ENCODE results near the gene ARIH1. TPM values are rescaled to one million over a fixed set of nuclear protein-coding genes. Genes with fewer than 3 reads are reported as not detected.
"Not testable (repeated sequence)": the region's sequence is repeated elsewhere in the genome, so short reads cannot be mapped to it uniquely, and the experiment has no call there.

Gene ARIH1
- polyA plus RNA-seq, 3 donors = 196 to 209 (median 197) TPM

- no peak for DNase-seq (ENCODE audit: low read depth in 3 of 3, low spot score in 2 of 3)
Observed at GRCh38 chr15:72592097-72592496, 118.0 kb downstream of the ARIH1 start.

- no peak for DNase-seq (ENCODE audit: low read depth in 3 of 3, low spot score in 2 of 3)
Observed at GRCh38 chr15:72592676-72593075, 118.5 kb downstream of the ARIH1 start.

DNA sequence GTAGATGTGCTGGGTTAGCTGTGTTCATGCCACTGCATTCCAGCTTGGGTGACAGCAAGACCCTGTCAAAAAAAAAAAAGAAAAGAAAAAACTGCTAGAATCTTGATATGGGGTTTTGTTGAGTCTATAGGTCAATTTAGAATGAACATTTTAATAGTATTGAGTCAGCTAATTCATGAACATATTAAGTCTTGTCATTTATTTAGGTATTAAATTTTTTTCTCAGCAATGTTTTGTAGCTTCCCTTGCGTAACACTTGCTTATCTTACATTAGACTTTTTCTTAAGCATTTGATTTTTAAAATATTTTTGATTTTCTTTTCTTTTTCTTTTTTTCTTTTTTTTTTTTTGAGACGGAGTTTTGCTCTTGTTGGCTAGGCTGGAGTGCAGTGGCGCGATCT is 119.7 kb downstream of the ARIH1 start:
- DNase-seq (ENCODE audit: low read depth in 3 of 3, low spot score in 2 of 3) = no peak

DNA sequence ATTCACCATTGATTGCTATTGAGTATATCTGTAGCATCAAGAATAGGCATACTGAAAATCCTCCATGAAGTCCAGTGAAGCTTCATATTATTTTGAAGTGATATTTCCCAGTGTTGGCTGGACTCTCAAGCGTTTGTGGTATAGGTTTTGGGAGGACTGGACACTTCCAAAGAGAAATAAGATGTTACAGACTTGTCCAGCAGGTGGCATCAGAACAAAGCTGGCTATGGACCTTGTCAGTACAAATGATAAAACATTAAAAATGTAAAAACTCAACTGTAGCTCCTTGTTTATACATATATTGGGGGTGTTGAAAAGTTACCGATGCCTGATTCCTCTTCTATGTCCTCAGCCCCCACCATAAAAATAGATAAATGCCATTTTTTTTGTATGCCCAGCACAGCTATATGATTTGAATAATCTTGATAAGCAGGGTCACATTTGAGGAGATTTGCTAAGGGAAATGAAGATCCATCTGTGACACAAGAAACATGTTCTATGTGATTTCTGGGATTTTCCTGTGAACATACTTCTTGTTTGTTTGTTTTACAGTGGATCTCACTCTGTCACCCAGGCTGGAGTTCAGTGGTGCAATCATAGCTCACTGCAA is 125.8 kb downstream of the ARIH1 start:
- DNase-seq (ENCODE audit: low read depth in 3 of 3, low spot score in 2 of 3) = peak; percentile 19 to 31 (median 29)

DNA sequence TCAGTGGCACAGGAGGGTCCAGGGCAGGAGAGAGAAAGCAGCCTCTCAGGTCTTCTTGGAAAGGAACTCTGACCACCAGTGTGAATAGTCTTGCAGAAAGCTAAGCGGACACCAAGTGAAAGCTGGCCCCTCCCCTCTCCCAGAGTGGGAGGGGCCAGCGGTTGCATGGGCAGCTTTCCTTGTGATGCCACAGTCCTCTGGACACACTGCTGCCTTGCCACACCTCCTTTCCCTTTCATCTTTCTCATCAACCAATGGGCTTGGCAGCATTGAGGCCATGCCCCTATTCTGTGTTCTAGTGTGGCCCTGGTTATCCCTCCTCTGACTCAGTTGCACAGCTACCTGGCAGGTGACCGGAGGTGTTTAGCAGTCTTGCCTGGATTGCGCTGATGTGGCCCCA is 130.7 kb downstream of the ARIH1 start:
- no peak for DNase-seq (ENCODE audit: low read depth in 3 of 3, low spot score in 2 of 3)

GRCh38 chr15:72608084-72608483 is 134.0 kb downstream of the ARIH1 start:
- not testable (repeated sequence) for DNase-seq (ENCODE audit: low read depth in 3 of 3, low spot score in 2 of 3)

DNA sequence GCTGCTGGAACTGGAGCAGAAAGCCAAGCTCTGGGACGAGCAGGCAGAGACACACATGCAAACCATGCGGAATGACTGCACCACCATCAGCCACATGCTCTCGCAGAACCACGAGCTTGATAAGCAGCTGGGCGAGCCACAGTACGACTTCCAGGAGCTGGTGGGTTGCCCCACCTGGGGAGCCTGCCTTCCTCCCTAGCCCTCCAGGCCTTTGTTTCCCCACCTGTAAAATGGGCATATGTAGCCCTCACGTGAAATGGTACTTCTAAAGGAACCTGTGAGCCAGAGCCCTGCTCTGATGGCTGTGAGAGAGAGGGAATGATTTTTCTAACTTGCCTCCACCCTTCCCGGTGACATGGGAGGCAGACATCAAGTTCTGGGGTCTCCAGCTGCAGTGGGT is 135.7 kb downstream of the ARIH1 start:
- no peak for DNase-seq (ENCODE audit: low read depth in 3 of 3, low spot score in 2 of 3)

GRCh38 chr15:72612324-72612723 is 138.2 kb downstream of the ARIH1 start:
- DNase-seq (ENCODE audit: low read depth in 3 of 3, low spot score in 2 of 3) = not testable (repeated sequence)

DNA sequence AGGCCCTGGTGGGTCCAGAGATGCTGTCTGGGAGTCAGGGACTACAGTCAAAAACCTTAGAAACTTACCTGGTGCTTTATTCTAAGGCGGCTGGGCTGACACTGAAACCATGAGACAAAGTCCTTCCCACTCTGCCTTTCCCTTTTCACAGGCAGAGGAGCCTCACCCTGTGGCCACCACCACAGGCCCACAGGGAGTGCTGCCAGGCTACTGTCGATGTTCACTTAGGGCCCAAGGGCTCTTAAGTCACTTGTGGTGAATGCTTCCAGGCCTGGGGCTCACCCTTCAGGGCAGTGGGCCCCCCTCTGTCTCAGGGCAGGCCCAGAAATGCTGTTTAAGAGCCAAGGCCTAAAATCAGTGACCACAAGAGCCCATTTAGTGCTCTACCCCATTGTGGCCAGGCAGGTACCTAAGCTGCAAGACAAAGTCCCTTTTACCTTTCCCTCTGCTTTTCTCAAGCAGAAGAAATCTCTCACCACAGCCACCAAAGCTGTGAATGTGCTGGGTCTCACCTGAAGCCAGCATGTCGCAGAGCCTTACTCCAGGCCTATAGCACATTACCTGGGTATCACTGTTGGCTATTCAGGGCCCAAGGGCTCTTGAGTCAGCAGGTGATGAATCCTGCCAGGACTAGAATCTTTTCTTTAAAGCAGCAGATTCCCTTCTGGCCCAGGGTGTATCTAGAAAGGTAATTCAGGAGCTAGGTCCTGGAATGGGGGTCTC is 140.8 kb downstream of the ARIH1 start:
- no peak for DNase-seq (ENCODE audit: low read depth in 3 of 3, low spot score in 2 of 3)

- not testable (repeated sequence) for DNase-seq (ENCODE audit: low read depth in 3 of 3, low spot score in 2 of 3)
Observed at GRCh38 chr15:72615533-72616233, 141.6 kb downstream of the ARIH1 start.

DNA sequence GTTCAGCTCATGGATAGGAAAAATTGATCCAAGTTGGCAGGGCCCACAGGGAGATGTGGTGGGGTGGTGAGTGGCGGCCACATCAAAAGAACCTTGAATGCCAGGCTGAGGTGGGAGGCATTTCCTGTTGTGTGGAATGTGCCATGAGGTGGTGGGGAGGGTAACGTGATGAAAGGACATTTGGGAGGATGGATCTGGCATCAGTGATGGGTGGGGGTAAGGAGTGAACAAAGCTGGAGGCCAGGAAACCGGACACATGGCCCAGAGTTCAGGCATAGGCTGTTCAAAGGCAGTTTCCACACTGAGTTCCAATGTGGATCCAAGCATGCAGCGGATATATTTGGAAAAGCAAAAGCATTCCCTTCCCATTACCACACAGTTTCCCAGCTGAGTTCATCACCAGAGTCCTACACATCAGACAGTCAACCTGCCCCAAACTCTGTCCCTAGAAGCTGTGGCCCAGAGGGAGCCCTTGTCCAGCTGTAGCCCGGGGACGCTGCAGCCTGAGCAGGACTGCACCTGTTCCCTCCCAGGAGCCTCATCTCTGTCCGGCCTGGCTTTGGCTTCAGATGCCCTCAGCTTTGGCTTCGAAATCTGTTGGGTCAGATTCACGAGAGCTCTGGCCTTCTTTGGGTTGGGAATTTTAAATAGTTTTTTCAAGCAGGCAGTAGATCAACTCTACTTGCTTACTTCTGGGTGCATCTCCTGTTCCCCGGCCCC is 142.5 kb downstream of the ARIH1 start:
- DNase-seq (ENCODE audit: low read depth in 3 of 3, low spot score in 2 of 3) = no peak

DNA sequence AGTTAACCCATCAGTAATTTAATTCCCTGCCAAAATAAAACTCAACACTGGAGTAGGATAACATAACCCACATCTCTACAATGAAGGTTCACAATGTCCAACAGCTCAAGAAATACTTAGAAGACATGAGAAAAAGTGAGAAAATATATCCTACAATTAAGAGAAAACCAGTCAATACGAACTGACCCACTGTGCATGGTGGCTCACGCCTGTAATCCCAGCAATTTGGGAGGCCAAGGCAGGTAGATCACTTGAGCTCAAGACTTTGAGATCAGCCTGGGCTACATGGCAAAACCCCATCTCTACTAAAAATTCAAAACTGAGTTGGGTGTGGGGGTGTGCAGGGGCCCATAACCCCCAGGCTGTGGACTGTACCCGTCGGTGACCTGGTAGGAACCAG is 149.7 kb downstream of the ARIH1 start:
- not testable (repeated sequence) for DNase-seq (ENCODE audit: low read depth in 3 of 3, low spot score in 2 of 3)

GRCh38 chr15:72626153-72626552 is 152.0 kb downstream of the ARIH1 start:
- DNase-seq (ENCODE audit: low read depth in 3 of 3, low spot score in 2 of 3) = not testable (repeated sequence)

DNA sequence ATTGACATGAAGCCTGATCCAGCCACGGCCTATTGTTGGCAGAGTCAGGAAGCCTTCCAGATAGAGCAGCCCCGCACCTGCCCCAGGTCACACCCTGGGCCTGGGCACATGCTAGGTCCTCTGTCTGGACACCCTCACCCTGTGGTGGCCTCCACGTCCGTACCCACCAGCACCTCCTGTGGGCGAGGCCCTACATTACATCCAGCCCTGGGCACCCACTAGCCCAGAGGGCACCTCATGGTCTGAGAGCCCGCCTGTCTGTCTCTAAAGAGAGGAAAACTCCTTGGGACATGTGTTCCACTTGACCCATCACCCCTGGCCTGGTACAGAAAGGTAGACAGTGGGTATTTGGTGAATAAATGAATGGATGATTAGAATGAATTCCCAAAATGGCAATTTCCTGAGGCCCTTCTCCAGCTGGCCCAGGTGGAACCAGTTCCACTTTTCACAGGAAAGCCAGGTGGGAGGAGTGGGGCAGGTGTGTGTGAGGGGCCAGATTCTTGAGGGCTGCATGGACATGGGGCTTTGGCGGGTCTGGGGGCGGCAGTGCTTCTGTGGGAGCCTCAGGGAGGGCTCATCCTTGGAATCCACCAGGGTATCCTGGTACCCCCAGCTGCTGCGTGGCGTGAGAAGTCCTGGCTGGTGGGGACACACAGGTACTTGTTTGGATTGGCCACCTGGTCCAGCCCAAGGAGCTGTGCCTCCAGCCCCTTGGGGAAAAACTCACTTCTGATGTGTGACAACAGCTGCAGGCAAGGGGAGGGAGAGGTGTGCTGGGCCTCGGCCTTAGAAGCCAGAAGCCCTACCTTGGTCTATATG is 154.3 kb downstream of the ARIH1 start:
- not testable (repeated sequence) for DNase-seq (ENCODE audit: low read depth in 3 of 3, low spot score in 2 of 3)

DNA sequence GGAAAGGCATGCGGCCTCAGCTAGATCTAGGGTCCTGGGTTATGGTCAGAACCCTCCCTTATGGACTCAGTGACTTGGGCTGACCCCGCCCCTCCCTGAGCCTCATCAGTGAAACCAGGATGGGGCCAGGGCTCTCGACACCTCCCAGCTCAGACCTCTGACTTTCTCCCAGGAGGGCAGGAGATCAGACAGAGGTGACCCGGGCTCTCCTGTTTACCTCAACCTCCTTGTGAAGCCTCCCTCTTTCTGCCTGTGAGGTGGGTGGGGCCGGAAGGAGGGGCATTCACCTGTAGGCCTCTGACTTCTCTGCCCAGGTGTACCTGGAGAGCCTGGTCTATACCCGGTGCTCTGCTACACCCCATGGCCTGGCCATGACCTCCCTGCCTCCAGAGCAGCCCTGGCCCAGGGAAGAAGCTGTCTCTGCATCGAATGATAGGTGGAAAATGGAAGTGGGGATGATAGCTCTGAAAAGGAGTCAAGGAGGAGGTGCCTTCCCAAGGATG is 155.0 kb downstream of the ARIH1 start:
- not testable (repeated sequence) for DNase-seq (ENCODE audit: low read depth in 3 of 3, low spot score in 2 of 3)

DNA sequence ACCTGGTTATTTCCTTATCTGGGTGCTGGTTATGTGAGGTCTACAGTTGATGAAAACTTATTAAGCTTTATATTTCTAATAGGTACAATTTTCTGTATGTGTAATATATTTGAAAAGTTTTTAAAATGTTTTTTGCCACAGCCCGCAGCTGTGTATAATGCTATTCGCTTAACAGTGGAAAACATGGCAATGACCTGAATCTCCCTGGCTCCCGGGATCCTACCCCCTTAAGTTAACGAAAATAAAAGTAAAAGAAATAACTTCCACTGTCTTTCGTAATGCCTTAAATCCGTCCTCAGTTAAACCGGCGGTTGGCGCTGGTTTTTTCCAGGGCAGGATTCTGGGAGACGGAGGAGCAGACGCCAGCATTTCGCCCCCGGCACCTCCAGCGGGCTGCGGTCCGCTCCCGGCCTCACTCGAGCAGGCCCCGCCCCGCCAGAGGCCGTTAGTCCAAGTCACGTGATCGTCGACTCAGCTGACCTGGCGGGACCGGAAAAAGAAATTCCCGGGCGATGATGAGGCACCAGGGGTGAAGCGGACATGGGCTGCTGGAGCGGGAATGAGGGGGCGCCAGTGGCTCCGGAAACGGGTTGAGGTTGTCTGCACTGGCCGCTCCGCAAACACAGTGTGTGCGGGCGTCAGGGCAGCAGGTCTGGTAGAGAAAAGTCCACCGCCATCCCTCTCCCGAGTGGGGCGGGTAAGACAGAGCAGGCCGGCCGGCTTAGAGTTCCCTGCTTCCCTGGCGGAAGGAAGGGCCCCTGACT is 162.6 kb downstream of the ARIH1 start:
- peak; percentile 10 to 50 (median 39) for DNase-seq (ENCODE audit: low read depth in 3 of 3, low spot score in 2 of 3)

DNA sequence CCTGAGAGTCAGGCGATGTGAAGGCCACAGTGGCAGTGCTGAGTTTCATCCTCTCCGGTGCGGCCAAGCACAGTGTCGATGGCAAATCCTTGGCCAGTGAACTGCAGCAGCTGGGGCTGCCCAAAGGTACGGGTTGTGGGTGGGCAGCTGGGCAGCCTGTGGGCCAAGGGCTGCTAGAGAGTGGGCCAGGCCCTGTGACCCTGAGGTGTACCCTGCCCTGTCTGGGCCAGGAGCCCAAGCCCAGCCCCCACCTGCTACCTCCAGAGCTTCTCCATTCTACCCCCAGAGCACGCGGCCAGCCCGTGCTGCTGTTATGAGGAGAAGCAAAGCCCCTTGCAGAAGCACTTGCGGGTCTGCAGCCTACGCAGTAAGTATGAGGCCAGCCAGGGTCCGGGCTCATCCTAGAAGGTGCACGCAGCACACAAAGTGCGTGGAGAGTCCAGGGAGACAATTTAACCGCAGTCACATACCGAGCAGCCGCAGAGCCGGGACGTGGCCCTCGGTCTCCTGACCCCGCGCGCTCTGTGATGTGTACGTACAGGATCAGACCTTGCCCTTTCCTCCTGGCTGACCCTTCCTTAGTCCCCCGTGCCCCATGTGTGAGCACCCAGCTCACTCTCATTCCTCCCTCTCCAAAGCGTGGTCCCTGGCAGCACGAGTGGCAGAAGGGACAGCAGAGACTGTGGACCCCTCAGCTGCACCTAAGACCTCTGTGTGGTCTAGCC is 165.8 kb downstream of the ARIH1 start:
- not testable (repeated sequence) for DNase-seq (ENCODE audit: low read depth in 3 of 3, low spot score in 2 of 3)

DNA sequence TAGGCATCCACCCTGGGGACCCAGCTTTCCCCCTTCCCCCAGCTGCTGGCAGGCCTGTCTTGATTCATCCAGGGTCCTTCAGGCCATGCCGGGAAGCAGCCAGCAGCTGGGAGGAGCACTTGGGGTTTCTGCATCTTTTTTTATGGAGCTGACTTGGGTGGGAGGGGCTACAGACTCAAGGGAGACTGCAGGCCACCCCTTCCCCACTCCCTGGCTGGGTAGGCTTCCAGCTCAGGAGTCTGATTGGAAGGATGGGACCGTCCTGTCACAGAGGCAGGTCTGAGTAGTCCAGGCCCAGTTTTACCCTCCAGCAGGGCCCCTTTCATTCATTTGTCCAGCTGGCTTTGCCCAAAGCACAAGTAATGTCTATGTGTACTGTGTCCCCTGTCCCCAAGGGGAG is 168.1 kb downstream of the ARIH1 start:
- not testable (repeated sequence) for DNase-seq (ENCODE audit: low read depth in 3 of 3, low spot score in 2 of 3)
